ENCODE measurements around the gene PPIF. TPM values are rescaled to one million over a fixed set of nuclear protein-coding genes. Genes with fewer than 3 reads are reported as not detected.

Gene PPIF
- total RNA-seq, 1 donor: 39.1 TPM

DNA sequence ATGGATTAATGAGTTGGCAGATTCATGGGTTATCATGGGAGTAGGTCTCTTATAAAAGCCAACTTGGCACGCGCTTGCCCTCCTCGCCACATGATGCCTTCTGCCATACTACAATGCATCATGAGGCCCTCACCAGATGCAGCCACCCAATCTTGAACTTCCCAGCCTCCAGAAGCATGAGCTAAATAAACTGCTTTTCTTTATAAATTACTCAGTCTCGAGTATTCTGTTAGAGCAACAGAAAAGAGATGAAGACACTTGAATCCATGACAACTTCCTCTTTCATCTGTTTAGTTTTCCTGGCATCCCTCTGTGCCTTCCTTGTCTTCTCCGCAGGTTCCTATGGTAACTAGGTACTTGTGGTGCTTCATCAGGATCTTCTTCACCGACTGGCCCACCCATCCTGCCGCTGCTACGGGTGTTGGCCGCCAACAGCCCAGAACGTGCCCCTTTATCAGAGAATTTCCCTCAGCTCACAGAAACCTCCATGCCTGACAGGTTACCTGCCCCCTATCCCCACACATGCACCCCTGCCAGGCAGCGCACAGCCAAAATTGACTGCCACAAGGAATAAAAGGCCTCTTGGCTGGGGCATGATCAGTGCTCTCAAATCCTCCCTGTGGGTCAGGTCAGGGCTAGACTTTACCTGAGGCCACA is 28.0 kb upstream of the PPIF start:
- no peak overlapping the region for H2AFZ ChIP-seq (ENCODE audit: low read length)
- H3K4me1 ChIP-seq (ENCODE audit: insufficient read depth, low read length): peaks cover 67% of the 10 kb centered on the region
- peak overlapping the region; percentile 92 for H3K27ac ChIP-seq (ENCODE audit: low read depth, low read length)
- H3K79me2 ChIP-seq (ENCODE audit: insufficient read depth, low read length): no peaks in the 10 kb centered on the region
- peaks cover 18% of the 10 kb centered on the region for H3K36me3 ChIP-seq (ENCODE audit: insufficient read depth, low read length)
- no peak for DNase-seq (ENCODE audit: insufficient read length, low spot score, missing footprints)
- no peak overlapping the region for H3K4me2 ChIP-seq (ENCODE audit: insufficient read depth, low read length)
- no peak overlapping the region for H3K4me3 ChIP-seq (ENCODE audit: insufficient read depth, low read length)
- peaks cover under 1% of the 10 kb centered on the region for H4K20me1 ChIP-seq (ENCODE audit: insufficient read depth, low read length)
- no peaks in the 10 kb centered on the region for H3K9me3 ChIP-seq (ENCODE audit: low read depth, low read length)
- H3K27me3 ChIP-seq (ENCODE audit: insufficient read depth, low read length): no peaks in the 10 kb centered on the region
- TF ChIP-seq, protein P1, sequence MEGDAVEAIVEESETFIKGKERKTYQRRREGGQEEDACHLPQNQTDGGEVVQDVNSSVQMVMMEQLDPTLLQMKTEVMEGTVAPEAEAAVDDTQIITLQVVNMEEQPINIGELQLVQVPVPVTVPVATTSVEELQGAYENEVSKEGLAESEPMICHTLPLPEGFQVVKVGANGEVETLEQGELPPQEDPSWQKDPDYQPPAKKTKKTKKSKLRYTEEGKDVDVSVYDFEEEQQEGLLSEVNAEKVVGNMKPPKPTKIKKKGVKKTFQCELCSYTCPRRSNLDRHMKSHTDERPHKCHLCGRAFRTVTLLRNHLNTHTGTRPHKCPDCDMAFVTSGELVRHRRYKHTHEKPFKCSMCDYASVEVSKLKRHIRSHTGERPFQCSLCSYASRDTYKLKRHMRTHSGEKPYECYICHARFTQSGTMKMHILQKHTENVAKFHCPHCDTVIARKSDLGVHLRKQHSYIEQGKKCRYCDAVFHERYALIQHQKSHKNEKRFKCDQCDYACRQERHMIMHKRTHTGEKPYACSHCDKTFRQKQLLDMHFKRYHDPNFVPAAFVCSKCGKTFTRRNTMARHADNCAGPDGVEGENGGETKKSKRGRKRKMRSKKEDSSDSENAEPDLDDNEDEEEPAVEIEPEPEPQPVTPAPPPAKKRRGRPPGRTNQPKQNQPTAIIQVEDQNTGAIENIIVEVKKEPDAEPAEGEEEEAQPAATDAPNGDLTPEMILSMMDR (IDR thresholded peaks at IDR 0.05; ENCODE audit: extremely low read depth, low read depth, low read length): no peak

DNA sequence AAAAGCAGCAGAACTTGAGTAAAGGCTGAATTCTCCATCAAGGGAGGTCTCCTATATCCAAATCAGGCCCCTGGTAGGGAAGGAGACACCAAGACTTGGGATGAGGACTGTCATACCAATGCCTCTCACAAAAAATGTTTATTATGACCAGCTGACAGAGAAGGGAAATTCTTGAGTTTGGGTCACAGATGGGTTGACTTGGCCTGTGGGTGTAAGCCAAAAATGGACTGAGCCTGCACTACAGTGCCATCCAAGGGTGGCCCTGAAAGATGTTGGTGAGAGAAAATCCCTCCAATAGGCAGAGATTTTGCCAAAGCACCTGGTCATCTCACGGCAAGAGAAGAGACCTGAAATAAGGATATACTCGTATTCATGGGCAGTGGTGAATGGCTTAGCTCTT is 27.0 kb upstream of the PPIF start:
- TF ChIP-seq, protein P1 (IDR thresholded peaks at IDR 0.05; ENCODE audit: extremely low read depth, low read depth, low read length): no peak
- Histone ChIP-seq H3K36me3 (ENCODE audit: insufficient read depth, low read length) (peaks cover 8% of the 10 kb centered on the region), H4K20me1 (ENCODE audit: insufficient read depth, low read length) (no peaks in the 10 kb centered on the region), H3K9me3 (ENCODE audit: low read depth, low read length) (no peaks in the 10 kb centered on the region), H3K4me1 (ENCODE audit: insufficient read depth, low read length) (peaks cover 67% of the 10 kb centered on the region), H3K4me3 (ENCODE audit: insufficient read depth, low read length) (no peak overlapping the region), H2AFZ (ENCODE audit: low read length) (no peak overlapping the region), H3K27ac (ENCODE audit: low read depth, low read length) (peak overlapping the region; percentile 92), H3K27me3 (ENCODE audit: insufficient read depth, low read length) (no peaks in the 10 kb centered on the region), H3K79me2 (ENCODE audit: insufficient read depth, low read length) (no peaks in the 10 kb centered on the region), H3K4me2 (ENCODE audit: insufficient read depth, low read length) (no peak overlapping the region)
- DNase-seq (ENCODE audit: insufficient read length, low spot score, missing footprints): peak; percentile 4

DNA sequence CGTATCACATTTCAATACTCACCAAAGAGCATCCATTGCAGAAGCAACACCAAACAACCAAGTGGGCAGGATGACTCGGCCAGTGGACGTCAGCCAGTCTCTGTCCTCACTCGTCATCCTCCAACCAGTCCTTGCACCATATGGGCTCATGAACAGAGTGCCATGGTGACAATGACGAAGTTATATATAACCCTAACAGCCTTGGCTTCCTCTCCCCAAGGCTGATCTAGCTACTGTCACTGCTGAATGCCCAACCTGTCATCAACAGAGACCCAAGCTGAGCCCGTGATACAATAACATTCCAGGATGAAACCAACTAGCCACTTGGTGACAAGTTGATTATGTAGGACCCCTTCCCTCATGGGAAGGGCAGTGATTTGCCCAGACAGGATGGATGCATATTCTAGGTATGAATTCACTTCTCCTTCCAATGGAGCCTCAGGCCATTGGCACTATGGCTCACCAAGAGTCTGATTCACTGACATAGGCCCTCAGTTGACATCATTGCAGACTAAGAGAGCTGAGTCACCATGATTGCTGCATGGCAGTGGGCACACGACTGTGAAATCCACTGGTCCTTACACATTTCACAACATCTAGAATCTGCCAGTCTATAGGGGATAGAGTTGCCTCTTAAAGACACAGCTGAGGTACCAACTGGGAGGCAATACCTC is 26.3 kb upstream of the PPIF start:
- DNase-seq (ENCODE audit: insufficient read length, low spot score, missing footprints): peak; percentile 92
- no peaks in the 10 kb centered on the region for H3K27me3 ChIP-seq (ENCODE audit: insufficient read depth, low read length)
- H3K36me3 ChIP-seq (ENCODE audit: insufficient read depth, low read length): peaks cover 3% of the 10 kb centered on the region
- H3K27ac ChIP-seq (ENCODE audit: low read depth, low read length): peak overlapping the region; percentile 92
- TF ChIP-seq, protein P1 (IDR thresholded peaks at IDR 0.05; ENCODE audit: extremely low read depth, low read depth, low read length): no peak
- H3K4me1 ChIP-seq (ENCODE audit: insufficient read depth, low read length): peaks cover 67% of the 10 kb centered on the region
- H3K4me2 ChIP-seq (ENCODE audit: insufficient read depth, low read length): no peak overlapping the region
- no peaks in the 10 kb centered on the region for H3K79me2 ChIP-seq (ENCODE audit: insufficient read depth, low read length)
- H4K20me1 ChIP-seq (ENCODE audit: insufficient read depth, low read length): no peaks in the 10 kb centered on the region
- no peak overlapping the region for H3K4me3 ChIP-seq (ENCODE audit: insufficient read depth, low read length)
- no peak overlapping the region for H2AFZ ChIP-seq (ENCODE audit: low read length)
- H3K9me3 ChIP-seq (ENCODE audit: low read depth, low read length): no peaks in the 10 kb centered on the region

DNA sequence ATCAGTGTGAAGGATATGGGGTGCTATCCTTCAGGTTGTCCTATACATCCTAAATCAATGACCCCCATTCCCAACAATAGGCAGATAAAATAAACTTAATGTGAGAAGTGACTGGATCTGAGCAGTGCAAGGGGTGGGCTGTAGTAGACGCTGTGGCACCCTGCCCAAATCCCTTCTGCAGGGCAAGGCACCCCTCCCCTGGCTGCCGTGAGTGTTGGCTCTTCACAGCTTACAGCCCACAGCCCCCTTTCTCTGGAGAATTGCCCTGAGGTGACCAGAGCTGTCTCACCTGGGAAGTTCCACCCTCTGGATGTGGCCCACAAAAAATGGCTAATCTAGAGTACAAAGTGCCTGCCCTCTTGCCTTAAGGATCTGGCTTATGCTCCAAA is 25.8 kb upstream of the PPIF start:
- Histone ChIP-seq H3K27ac (ENCODE audit: low read depth, low read length) (peak overlapping the region; percentile 92), H3K27me3 (ENCODE audit: insufficient read depth, low read length) (no peaks in the 10 kb centered on the region), H3K4me1 (ENCODE audit: insufficient read depth, low read length) (peaks cover 65% of the 10 kb centered on the region), H3K4me3 (ENCODE audit: insufficient read depth, low read length) (no peak overlapping the region), H3K4me2 (ENCODE audit: insufficient read depth, low read length) (no peak overlapping the region), H3K79me2 (ENCODE audit: insufficient read depth, low read length) (no peaks in the 10 kb centered on the region), H2AFZ (ENCODE audit: low read length) (no peak overlapping the region), H3K36me3 (ENCODE audit: insufficient read depth, low read length) (no peaks in the 10 kb centered on the region), H3K9me3 (ENCODE audit: low read depth, low read length) (no peaks in the 10 kb centered on the region), H4K20me1 (ENCODE audit: insufficient read depth, low read length) (no peaks in the 10 kb centered on the region)
- DNase-seq (ENCODE audit: insufficient read length, low spot score, missing footprints): no peak
- TF ChIP-seq, protein P1 (IDR thresholded peaks at IDR 0.05; ENCODE audit: extremely low read depth, low read depth, low read length): no peak

All from osteoblast (primary cell).